HepG2 (cell line): Measurements from ENCODE around the gene UBE2D3. TPM values are rescaled to one million over a fixed set of nuclear protein-coding genes. Genes with fewer than 3 reads are reported as not detected.

Source experiments
- ATF2 ChIP-seq: sonication (generic); formaldehyde crosslinking; IDR thresholded peaks from 2 replicates; pipeline ENCODE4 v1.4.0; 2020; ENCODE audit warnings: missing genetic modification reagents
- CTCF ChIP-seq: sonication (generic); formaldehyde crosslinking; IDR thresholded peaks from 2 replicates; pipeline ENCODE4 v1.5.0; 2020; ENCODE audit warnings: mild to moderate bottlenecking, missing genetic modification reagents, moderate library complexity
- DDIT3 ChIP-seq: sonication (generic); formaldehyde crosslinking; IDR thresholded peaks from 2 replicates; pipeline ENCODE4 v1.4.0; 2020; ENCODE audit warnings: mild to moderate bottlenecking, missing genetic modification reagents
- HDAC1 ChIP-seq: sonication (generic); formaldehyde crosslinking; IDR thresholded peaks from 2 replicates; pipeline ENCODE4 v1.5.1; 2020; ENCODE audit warnings: mild to moderate bottlenecking, missing genetic modification reagents
- HES4 ChIP-seq: sonication (generic); formaldehyde crosslinking; IDR thresholded peaks from 2 replicates; pipeline ENCODE4 v1.9.0; 2021; ENCODE audit warnings: mild to moderate bottlenecking, missing genetic modification reagents, borderline replicate concordance
- HNF4G ChIP-seq, 2 experiments: sonication (generic) in 1 of 2; formaldehyde crosslinking in 1 of 2; IDR thresholded peaks; 2 replicates each; pipeline versions ENCODE4 v1.4.0 to v1.6.1; 2011 to 2020; ENCODE audit warnings: borderline replicate concordance in 2 of 2, low read depth in 2 of 2, mild to moderate bottlenecking in 2 of 2, low read length in 1 of 2, missing genetic modification reagents in 1 of 2, moderate library complexity in 1 of 2
- JUND ChIP-seq: sonication (generic); formaldehyde crosslinking; IDR thresholded peaks from 2 replicates; pipeline ENCODE4 v1.8.0; 2022; ENCODE audit warnings: mild to moderate bottlenecking, missing genetic modification reagents
- KDM3A ChIP-seq: IDR thresholded peaks from 2 replicates; pipeline ENCODE4 v1.6.1; 2018; ENCODE audit warnings: low read depth, missing compliant biosample characterization
- KLF13 ChIP-seq: sonication (generic); formaldehyde crosslinking; IDR thresholded peaks from 2 replicates; pipeline ENCODE4 v1.4.0; 2020; ENCODE audit warnings: mild to moderate bottlenecking, missing genetic modification reagents
- KLF16 ChIP-seq, 2 experiments: sonication (generic) in 1 of 2; formaldehyde crosslinking in 1 of 2; IDR thresholded peaks; 2 replicates each; pipeline versions ENCODE4 v1.6.1 to v1.8.0; 2016 to 2023; ENCODE audit warnings: missing genetic modification reagents in 2 of 2, missing compliant biosample characterization in 1 of 2
- MTF1 ChIP-seq: sonication (generic); formaldehyde crosslinking; IDR thresholded peaks from 2 replicates; pipeline ENCODE4 v1.5.0; 2020; ENCODE audit warnings: missing genetic modification reagents
- MTF2 ChIP-seq: sonication (generic); formaldehyde crosslinking; IDR thresholded peaks from 2 replicates; pipeline ENCODE4 v1.5.0; 2020; ENCODE audit warnings: missing genetic modification reagents, borderline replicate concordance
- NFKB2 ChIP-seq: sonication (generic); formaldehyde crosslinking; IDR thresholded peaks from 2 replicates; pipeline ENCODE4 v1.4.0; 2020; ENCODE audit warnings: missing genetic modification reagents, borderline replicate concordance
- SNAI1 ChIP-seq: sonication (generic); formaldehyde crosslinking; IDR thresholded peaks from 2 replicates; pipeline ENCODE4 v1.5.0; 2020; ENCODE audit warnings: mild to moderate bottlenecking, missing genetic modification reagents, borderline replicate concordance
- TERF1 ChIP-seq: sonication (generic); formaldehyde crosslinking; IDR thresholded peaks from 2 replicates; pipeline ENCODE4 v1.8.0; 2022; ENCODE audit warnings: mild to moderate bottlenecking, missing genetic modification reagents, moderate library complexity
- ZNF180 ChIP-seq: sonication (generic); formaldehyde crosslinking; IDR thresholded peaks from 2 replicates; pipeline ENCODE4 v1.4.0; 2020; ENCODE audit warnings: low read depth, missing genetic modification reagents, borderline replicate concordance
- ZNF3 ChIP-seq: IDR thresholded peaks from 2 replicates; pipeline ENCODE4 v1.7.0; 2017; ENCODE audit warnings: inconsistent platforms
- ZNF530 ChIP-seq: sonication (generic); formaldehyde crosslinking; IDR thresholded peaks from 2 replicates; pipeline ENCODE4 v1.5.0; 2020; ENCODE audit warnings: low read depth, mild to moderate bottlenecking, missing genetic modification reagents
- ZNF576 ChIP-seq: sonication (generic); formaldehyde crosslinking; IDR thresholded peaks from 2 replicates; pipeline ENCODE4 v1.4.0; 2020; ENCODE audit warnings: mild to moderate bottlenecking, missing genetic modification reagents
- ZUFSP ChIP-seq: sonication (generic); formaldehyde crosslinking; IDR thresholded peaks from 2 replicates; pipeline ENCODE4 v1.9.0; 2021; ENCODE audit warnings: missing genetic modification reagents, mild to moderate bottlenecking, borderline replicate concordance
- polyA plus RNA-seq, 8 experiments: library from polyadenylated mRNA; depleted of rRNA in 3 of 8; stranded (reverse) in 7 of 8; unstranded in 1 of 8; fragments of >200 nt; fragmentation: Illumina TruSeq in 4 of 8; extraction: Trizol in 4 of 8; gene quantifications; 2 replicates each; pipeline versions ENCODE4 v1.2.1 to v1.2.3, GENCODE V29; 2011 to 2016; ENCODE audit warnings: low read depth in 4 of 8, missing spikeins in 1 of 8, mixed read lengths in 1 of 8; ENCODE audit not compliant: insufficient read depth in 1 of 8
- total RNA-seq, 5 experiments: library from RNA; depleted of rRNA; stranded (reverse); fragments of >200 nt; fragmentation: Illumina TruSeq; extraction: Trizol; gene quantifications; 2 replicates each; pipeline ENCODE4 v1.2.3, GENCODE V29; 2016; ENCODE audit warnings: low read depth in 1 of 5

The UBE2D3 gene
- total and polyA plus RNA-seq, 2 of the 13 experiments (the other 11 are each of a cell fraction or from before 2014, with no cell fraction given), result 224 to 293 TPM

GRCh38 chr4:102868781-102869568 lies 41.6 kb upstream of the UBE2D3 start, which contains the start of gene CISD2 (continued):
- TF ChIP-seq ATF2 (CRISPR knock-in tag) (no peak; the same call in 1 of the 2 replicates), CTCF (CRISPR knock-in tag) (no peak), JUND (CRISPR knock-in tag) (0 out of 2 replicates have a peak, but pooled peaks have one; percentile 43), KDM3A (peak; percentile 58; the same call in 1 of the 2 replicates), MTF1 (no peak), ZNF530 (no peak; the same call in 1 of the 2 replicates), ZNF576 (no peak), HDAC1 (CRISPR knock-in tag) (peak; percentile 57), DDIT3 (no peak), HES4 (no peak), KLF16 (CRISPR knock-in tag; IDR thresholded peaks at IDR 0.05) (0 out of 4 replicates have a peak, but pooled peaks of 1 of the 2 experiments have one; percentile 65), SNAI1 (peak; percentile 74; the same call in 1 of the 2 replicates), HNF4G (IDR thresholded peaks at IDR 0.05; ENCODE audit: borderline replicate concordance, low read depth, low read length) (no peak), HNF4G (CRISPR knock-in tag; IDR thresholded peaks at IDR 0.05; ENCODE audit: borderline replicate concordance, low read depth) (0 out of 2 replicates have a peak, but pooled peaks have one; percentile 48), ZNF3 (CRISPR knock-in tag) (no peak), KLF13 (CRISPR knock-in tag) (peak; percentile 75; the same call in 1 of the 2 replicates), ZNF180 (CRISPR knock-in tag) (no peak), NFKB2 (CRISPR knock-in tag) (peak; percentile 85), TERF1 (CRISPR knock-in tag) (no peak), MTF2 (CRISPR knock-in tag) (peak; percentile 96; the same call in 1 of the 2 replicates), ZUFSP (CRISPR knock-in tag) (no peak)
